Stimulated activated CD8-positive, alpha-beta memory T cell treated with anti-CD3 and anti-CD28 coated beads, Interleukin-4, amount 100 ng/mL, for 4 hours (primary cell): Measurements from ENCODE around the gene S100A2.
"Not testable (repeated sequence)": the region's sequence is repeated elsewhere in the genome, so short reads cannot be mapped to it uniquely, and the experiment has no call there.

Experiments used
- DNase-seq, 2 donors: peaks; one replicate each; pipeline ENCODE4 v3.0.0-alpha.2; 2020; ENCODE audit warnings: low read depth in 2 of 2, low spot score in 1 of 2

The S100A2 gene

GRCh38 chr1:153566414-153567371 is 1.0 kb upstream of the S100A2 start:
- peak; percentile 74 to 84 for DNase-seq

GRCh38 chr1:153563991-153564390 is 1.7 kb downstream of the S100A2 start:
- no peak for DNase-seq

- DNase-seq, result no peak
Observed at GRCh38 chr1:153563483-153563901, 2.2 kb downstream of the S100A2 start.

GRCh38 chr1:153562021-153562420 is 3.6 kb downstream of the S100A2 start:
- DNase-seq, result not testable (repeated sequence)

- DNase-seq, result no peak
Observed at GRCh38 chr1:153561466-153561985, 4.1 kb downstream of the S100A2 start.

- no peak for DNase-seq
Observed at GRCh38 chr1:153560771-153561465, 4.7 kb downstream of the S100A2 start.

- no peak for DNase-seq
Observed at GRCh38 chr1:153560241-153560640, 5.4 kb downstream of the S100A2 start.

GRCh38 chr1:153557877-153558276 is 7.8 kb downstream of the S100A2 start:
- no peak for DNase-seq

- no peak for DNase-seq
Observed at GRCh38 chr1:153556348-153556747, 9.3 kb downstream of the S100A2 start.

GRCh38 chr1:153553830-153554541 is 11.7 kb downstream of the S100A2 start:
- DNase-seq, result no peak

- no peak for DNase-seq
Observed at GRCh38 chr1:153553096-153553495, 12.5 kb downstream of the S100A2 start.

- DNase-seq, result no peak
Observed at GRCh38 chr1:153552335-153552734, 13.3 kb downstream of the S100A2 start.

GRCh38 chr1:153550827-153551500 is 14.7 kb downstream of the S100A2 start:
- DNase-seq, result no peak

GRCh38 chr1:153550398-153550758 is 15.3 kb downstream of the S100A2 start:
- DNase-seq, result no peak

GRCh38 chr1:153549741-153550397 is 15.8 kb downstream of the S100A2 start:
- no peak for DNase-seq

GRCh38 chr1:153548722-153549688 is 16.6 kb downstream of the S100A2 start, which contains the start of gene S100A3:
TSS of gene S100A3 (minus strand) at chr1:153549258. CDS start at chr1:153548485, 773 bp downstream.
- DNase-seq, result no peak

GRCh38 chr1:153547560-153548551 is 17.8 kb downstream of the S100A2 start:
- DNase-seq, result no peak
